HUES48 (cell line): Measurements from ENCODE around the gene RDH14.

ENCODE experiments used
- H3K27ac ChIP-seq: one replicate; pipeline ENCODE4 v1.7.0; 2013; ENCODE audit warnings: low read depth, low read length, inconsistent platforms
- H3K27me3 ChIP-seq: 2 replicates; pipeline ENCODE4 v1.6.1; 2013; ENCODE audit warnings: mild to moderate bottlenecking, low read length; ENCODE audit not compliant: control insufficient read depth, insufficient read depth
- H3K36me3 ChIP-seq: 2 replicates; pipeline ENCODE4 v1.6.1; 2013; ENCODE audit warnings: low read length; ENCODE audit not compliant: control insufficient read depth, insufficient read depth
- H3K4me1 ChIP-seq: 2 replicates; pipeline ENCODE4 v1.6.1; 2013; ENCODE audit warnings: mild to moderate bottlenecking, low read length; ENCODE audit not compliant: control insufficient read depth, insufficient read depth
- H3K4me3 ChIP-seq: 2 replicates; pipeline ENCODE4 v1.5.1; 2013; ENCODE audit warnings: mild to moderate bottlenecking, low read depth, low read length
- H3K9ac ChIP-seq: 2 replicates; pipeline ENCODE4 v1.6.1; 2013; ENCODE audit warnings: mild to moderate bottlenecking, low read depth, low read length, moderate library complexity
- H3K9me3 ChIP-seq: 2 replicates; pipeline ENCODE4 v1.6.1; 2013; ENCODE audit warnings: low read length; ENCODE audit not compliant: control insufficient read depth, insufficient read depth

RDH14 gene

GRCh38 chr2:18522484-18523146 lies 37.8 kb downstream of the RDH14 start:
- Histone ChIP-seq H3K36me3 (no peaks in the 10 kb centered on the region), H3K9me3 (no peaks in the 10 kb centered on the region), H3K27ac (no peak overlapping the region), H3K27me3 (no peaks in the 10 kb centered on the region), H3K9ac (no peak overlapping the region), H3K4me1 (peaks cover 6% of the 10 kb centered on the region; the same call in 1 of the 2 replicates), H3K4me3 (no peak overlapping the region)

DNA sequence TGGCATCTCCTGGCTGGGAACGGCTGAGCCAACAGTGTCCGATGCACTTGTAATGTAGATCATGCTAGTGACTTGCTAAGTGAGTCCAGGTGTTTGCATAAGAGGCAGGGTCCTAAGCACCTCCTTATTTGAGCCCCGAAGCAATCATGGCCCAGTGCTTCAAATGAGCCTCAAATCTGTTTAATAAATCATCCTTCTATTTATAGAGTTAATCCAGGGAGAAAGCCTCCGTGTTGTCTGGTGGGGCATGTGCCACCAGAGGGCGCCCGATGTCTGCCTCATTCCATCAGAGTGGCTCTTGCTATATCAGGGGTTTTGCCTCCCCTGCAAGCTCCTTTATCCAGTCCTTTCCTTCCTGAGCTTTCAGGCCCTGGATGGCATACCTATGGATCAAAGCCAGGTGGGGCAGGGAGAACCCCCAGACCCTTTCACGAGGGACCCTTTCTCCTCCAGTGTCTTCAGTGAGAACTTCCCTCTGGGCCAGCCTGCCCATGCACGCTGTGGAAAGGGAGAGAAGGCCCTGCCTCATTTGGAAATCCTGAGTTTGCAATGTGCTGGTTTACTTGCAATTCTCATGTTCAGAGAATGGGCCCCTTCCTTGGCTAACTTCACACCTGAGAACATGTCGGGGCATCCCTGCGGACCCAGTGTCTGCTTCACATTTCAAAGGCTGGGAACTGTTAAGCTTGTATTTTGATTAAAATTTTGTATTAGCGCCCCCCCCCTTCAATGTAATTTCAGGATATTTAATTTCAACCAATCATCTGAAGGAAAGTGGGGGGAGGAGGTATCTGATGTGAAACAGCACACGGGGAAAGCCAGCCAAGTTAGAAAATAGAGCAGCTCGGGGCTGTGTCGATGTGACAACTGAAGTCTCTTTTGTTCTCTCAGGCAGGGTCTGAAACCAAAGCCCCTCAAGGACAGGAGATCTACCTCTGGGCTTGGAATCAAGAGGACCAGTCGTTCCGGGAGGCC lies 39.7 kb downstream of the RDH14 start:
- no peak overlapping the region for H3K27ac ChIP-seq
- H3K4me3 ChIP-seq, result no peak overlapping the region
- no peak overlapping the region for H3K9ac ChIP-seq
- H3K4me1 ChIP-seq, result peaks cover 12% of the 10 kb centered on the region
- H3K36me3 ChIP-seq, result no peaks in the 10 kb centered on the region
- H3K27me3 ChIP-seq, result no peaks in the 10 kb centered on the region
- H3K9me3 ChIP-seq, result no peaks in the 10 kb centered on the region

GRCh38 chr2:18519914-18520450 lies 40.5 kb downstream of the RDH14 start:
- Histone ChIP-seq H3K36me3 (no peaks in the 10 kb centered on the region), H3K9me3 (no peaks in the 10 kb centered on the region), H3K9ac (no peak overlapping the region), H3K4me3 (no peak overlapping the region), H3K27ac (no peak overlapping the region), H3K4me1 (peaks cover 13% of the 10 kb centered on the region), H3K27me3 (no peaks in the 10 kb centered on the region)

DNA sequence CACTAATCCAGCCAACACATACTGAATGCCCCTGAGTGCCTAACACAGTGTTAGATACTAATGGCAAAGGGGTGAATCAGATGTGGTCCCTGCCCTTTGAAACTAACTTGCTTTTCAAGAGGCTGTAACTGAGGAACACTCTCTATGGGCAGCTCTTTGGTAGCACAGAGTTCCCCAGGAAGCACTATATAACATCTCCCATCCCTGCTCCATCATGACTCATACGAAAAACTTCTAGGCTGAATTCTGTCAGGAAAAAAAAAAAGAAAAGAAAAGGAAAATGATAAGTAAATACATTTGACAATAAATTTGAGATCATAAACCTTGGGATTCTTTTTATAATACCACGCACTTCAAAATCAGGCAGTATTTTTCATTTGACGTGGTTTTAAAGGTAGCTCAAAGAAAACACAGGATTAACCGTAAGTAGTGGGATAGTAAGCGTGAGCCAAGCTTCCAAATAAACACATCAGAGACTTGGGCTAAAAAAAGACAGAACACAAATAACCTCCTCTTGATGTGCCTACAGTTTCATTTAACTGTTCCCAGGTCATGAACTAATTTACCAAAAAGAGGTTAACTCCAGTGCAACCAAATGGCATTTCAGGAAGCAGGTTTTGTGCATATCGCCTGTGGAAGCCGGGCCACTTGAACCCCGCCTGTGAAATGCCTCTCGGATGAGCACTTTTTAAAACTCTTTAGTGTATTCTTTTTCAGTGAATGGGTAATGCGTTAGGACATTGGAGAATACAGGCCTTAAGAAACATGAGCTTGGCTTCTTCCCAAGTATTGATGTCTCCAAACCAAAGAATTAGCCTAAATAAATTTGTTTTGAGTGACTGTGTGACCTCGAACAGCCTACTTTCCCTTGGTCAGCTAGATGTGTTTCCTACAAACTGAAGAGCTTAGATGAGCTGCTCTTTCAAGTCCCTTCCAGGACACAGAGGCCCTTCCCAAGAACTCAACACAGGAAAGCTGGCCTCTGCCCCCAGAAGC lies 42.0 kb downstream of the RDH14 start:
- Histone ChIP-seq H3K27ac (no peak overlapping the region), H3K4me3 (no peak overlapping the region), H3K9me3 (no peaks in the 10 kb centered on the region), H3K4me1 (peaks cover 13% of the 10 kb centered on the region), H3K27me3 (no peaks in the 10 kb centered on the region), H3K9ac (no peak overlapping the region), H3K36me3 (no peaks in the 10 kb centered on the region)

DNA sequence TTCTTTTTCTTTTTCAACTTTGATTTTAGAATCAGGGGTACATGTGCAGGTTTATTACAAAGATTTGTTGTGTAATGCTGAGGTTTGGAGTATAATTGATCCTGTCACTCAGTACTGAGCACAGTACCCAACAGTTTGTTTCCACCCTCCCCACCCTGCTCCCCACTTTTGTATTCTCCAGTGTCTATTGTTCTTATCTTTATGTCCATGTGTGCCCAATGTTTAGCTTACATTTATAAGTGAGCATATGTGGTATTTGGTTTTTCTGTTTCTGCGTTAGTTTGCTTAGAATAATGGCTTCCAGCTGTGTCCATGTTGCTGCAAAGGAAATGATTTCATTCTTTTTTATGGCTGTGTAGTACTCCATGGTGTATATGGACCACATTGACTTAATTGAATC lies 43.1 kb downstream of the RDH14 start:
- no peaks in the 10 kb centered on the region for H3K36me3 ChIP-seq
- H3K27me3 ChIP-seq, result no peaks in the 10 kb centered on the region
- H3K4me3 ChIP-seq, result no peak overlapping the region
- peaks cover 13% of the 10 kb centered on the region for H3K4me1 ChIP-seq
- H3K9me3 ChIP-seq, result no peaks in the 10 kb centered on the region
- no peak overlapping the region for H3K27ac ChIP-seq
- H3K9ac ChIP-seq, result no peak overlapping the region

- H3K27me3 ChIP-seq, result no peaks in the 10 kb centered on the region
- H3K4me3 ChIP-seq, result no peak overlapping the region
- H3K9me3 ChIP-seq, result no peaks in the 10 kb centered on the region
- H3K27ac ChIP-seq, result no peak overlapping the region
- H3K4me1 ChIP-seq, result peaks cover 12% of the 10 kb centered on the region
- no peak overlapping the region for H3K9ac ChIP-seq
- no peaks in the 10 kb centered on the region for H3K36me3 ChIP-seq
Observed at GRCh38 chr2:18516112-18516511, 44.3 kb downstream of the RDH14 start.

GRCh38 chr2:18514526-18515461 lies 45.7 kb downstream of the RDH14 start:
- no peak overlapping the region for H3K9ac ChIP-seq

DNA sequence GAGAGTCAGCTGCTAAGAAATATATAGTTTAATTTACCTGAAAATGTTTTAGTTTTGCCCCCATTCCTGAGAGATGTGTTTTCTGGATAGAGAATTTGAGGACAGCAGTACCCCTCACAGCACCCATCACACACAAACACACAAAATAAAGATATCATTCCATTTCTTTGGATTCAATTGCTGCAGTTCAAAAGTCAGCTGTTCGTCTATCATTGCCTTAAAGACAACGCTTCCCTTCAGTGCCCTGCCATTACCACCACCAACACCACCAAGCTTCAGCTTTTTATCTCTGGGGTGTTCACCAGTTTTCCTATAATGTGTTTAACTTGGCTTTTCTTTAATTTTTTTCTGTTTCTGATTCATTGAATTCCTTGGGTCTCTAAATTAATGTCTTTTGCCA lies 49.7 kb downstream of the RDH14 start:
- Histone ChIP-seq H3K9ac (no peak overlapping the region), H3K9me3 (no peaks in the 10 kb centered on the region), H3K27ac (no peak overlapping the region), H3K27me3 (no peaks in the 10 kb centered on the region), H3K4me3 (no peak overlapping the region), H3K36me3 (no peaks in the 10 kb centered on the region), H3K4me1 (peaks cover 1% of the 10 kb centered on the region; the same call in 1 of the 2 replicates)

More at GRCh38 chr2:18514526-18515461, 45.7 kb downstream of the RDH14 start:
- Histone ChIP-seq H3K4me1 (peaks cover 7% of the 10 kb centered on the region), H3K27ac (no peak overlapping the region), H3K36me3 (no peaks in the 10 kb centered on the region), H3K27me3 (no peaks in the 10 kb centered on the region), H3K9me3 (no peaks in the 10 kb centered on the region), H3K4me3 (no peak overlapping the region)

DNA sequence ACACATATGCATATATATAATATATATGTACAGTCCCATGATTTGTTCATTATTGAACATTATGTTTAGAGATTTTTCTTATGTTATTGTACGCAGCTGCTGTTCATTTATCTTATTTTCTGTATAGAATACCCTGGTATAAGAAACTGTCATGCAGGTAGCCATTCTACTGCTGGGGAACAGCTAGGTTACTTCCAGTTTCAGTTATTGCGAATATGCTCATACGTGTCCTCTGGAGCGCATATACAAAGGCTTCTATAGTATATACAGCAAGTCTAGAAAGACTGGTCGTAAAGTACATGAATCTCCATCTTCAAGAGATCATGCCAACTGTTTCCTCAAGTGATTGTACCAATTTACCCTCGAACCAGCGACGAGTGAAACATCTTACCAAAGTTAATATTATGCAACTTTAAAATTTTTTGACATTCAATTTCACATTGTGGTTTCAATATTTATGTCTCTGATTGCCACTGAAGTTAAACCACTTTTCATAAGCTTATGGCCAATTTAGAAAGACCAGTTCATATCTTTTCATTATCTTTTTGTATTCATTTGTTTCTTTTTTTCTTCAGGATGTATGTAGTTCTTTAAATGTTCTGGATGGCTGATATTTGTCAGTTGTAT lies 53.5 kb downstream of the RDH14 start:
- no peaks in the 10 kb centered on the region for H3K9me3 ChIP-seq
- H3K36me3 ChIP-seq, result no peaks in the 10 kb centered on the region
- H3K9ac ChIP-seq, result no peak overlapping the region
- no peak overlapping the region for H3K4me3 ChIP-seq
- H3K27me3 ChIP-seq, result no peaks in the 10 kb centered on the region
- no peaks in the 10 kb centered on the region for H3K4me1 ChIP-seq
- no peak overlapping the region for H3K27ac ChIP-seq
